Sigmoid colon (tissue), 7 donors: ENCODE results near the gene FNDC10. TPM values are rescaled to one million over a fixed set of nuclear protein-coding genes. Genes with fewer than 3 reads are reported as not detected.

Experiments used
- DNase-seq: peaks from one replicate; pipeline ENCODE4 v3.0.0-alpha.2; 2019
- H3K27ac ChIP-seq, 4 donors: fragments of 200-600 bp; sonication (generic); one replicate each; pipeline ENCODE4 v1.5.1; 2016 to 2019; ENCODE audit warnings: mild to moderate bottlenecking in 1 of 4
- H3K27me3 ChIP-seq, 3 donors: fragments of 200-600 bp; sonication (generic); one replicate each; pipeline ENCODE4 v1.5.1; 2019; ENCODE audit warnings: mild to moderate bottlenecking in 1 of 3
- H3K36me3 ChIP-seq, 4 donors: fragments of 200-600 bp; sonication (generic); one replicate each; pipeline ENCODE4 v1.5.1; 2016 to 2019
- H3K4me1 ChIP-seq, 4 donors: fragments of 200-600 bp; sonication (generic); one replicate each; pipeline ENCODE4 v1.5.1; 2017 to 2019
- H3K4me3 ChIP-seq, 4 donors: fragments of 200-600 bp; sonication (generic); one replicate each; pipeline ENCODE4 v1.5.1; 2017 to 2019; ENCODE audit warnings: mild to moderate bottlenecking in 2 of 4, moderate library complexity in 1 of 4
- H3K9me3 ChIP-seq, 4 donors: fragments of 200-600 bp in 3 of 4; sonication (generic) in 3 of 4; one replicate each; pipeline versions ENCODE4 v1.5.1 to v1.6.1; 2013 to 2019
- EP300 ChIP-seq, 4 donors: sonication (generic); formaldehyde crosslinking; IDR thresholded peaks; one replicate each; pipeline ENCODE4 v1.6.1; 2017; ENCODE audit warnings: antibody characterized with exemption in 4 of 4
- POLR2A ChIP-seq, 2 donors: fragments of 450-650 bp; IDR thresholded peaks; one replicate each; pipeline ENCODE4 v1.6.1; 2016; ENCODE audit warnings: antibody characterized with exemption in 2 of 2, mild to moderate bottlenecking in 2 of 2, moderate library complexity in 2 of 2
- POLR2AphosphoS5 ChIP-seq, 4 donors: sonication (generic); formaldehyde crosslinking; IDR thresholded peaks; one replicate each; pipeline ENCODE4 v1.6.1; 2017; ENCODE audit warnings: antibody characterized with exemption in 4 of 4
- WGBS, 2 donors: extraction: QIAGEN DNeasy Blood & Tissue Kit; methylation state at CpG; one replicate each; pipeline ENCODE4 v1.1.7; 2013; 5-methylcytosine and 5-hydroxymethylcytosine counted together
- intact Hi-C: fragments of 100-400 bp; cut with DNase I; formaldehyde crosslinking; loops from one replicate; pipeline ENCODE4 v1.15.1; 2023
- polyA plus RNA-seq, 3 donors: library from polyadenylated mRNA; stranded (reverse); fragments of 200-250 nt; gene quantifications; one replicate each; pipeline ENCODE4 v1.2.3, GENCODE V29; 2013
- total RNA-seq, 4 donors: library from RNA; depleted of rRNA; stranded (reverse); fragments of >200 nt; gene quantifications; one replicate each; pipeline ENCODE4 v1.1.0, GENCODE V29; 2016
- TF ChIP-seq, protein P1 (sequence below), 4 experiments: fragments of 450-650 bp in 3 of 4; fragments of 200-600 bp in 1 of 4; IDR thresholded peaks; one replicate each; pipeline ENCODE4 v1.5.1; 2016 to 2019; ENCODE audit warnings: antibody characterized with exemption in 4 of 4, mild to moderate bottlenecking in 3 of 4, moderate library complexity in 2 of 4
- donor health status: healthy with polysubstance abuse.
- donor health status: Bipolar disorder and iron deficiency.
- donor health status: healthy.

The FNDC10 gene
- total and polyA plus RNA-seq, 7 donors = 0.82 to 3.5 (median 2.2) TPM

DNA sequence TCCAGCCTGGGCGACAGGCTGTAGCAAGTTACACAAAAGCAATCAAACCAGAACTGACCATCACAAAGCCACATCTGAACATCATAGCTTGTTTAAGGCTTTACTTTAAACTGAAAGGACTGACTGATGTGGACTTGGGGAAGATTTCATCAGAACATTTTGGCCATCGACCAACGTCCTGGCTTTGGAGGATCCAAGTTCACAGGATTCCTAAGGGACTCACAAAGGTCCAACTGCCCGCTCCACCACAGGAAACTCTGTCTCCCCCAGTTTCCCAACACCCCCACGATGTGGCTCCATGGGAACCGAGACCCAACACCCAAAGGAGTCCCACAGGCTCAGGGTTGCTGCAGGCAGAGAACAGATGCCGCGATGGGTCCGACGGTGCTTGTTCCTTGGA, 34.6 kb downstream of the FNDC10 start:
- Histone ChIP-seq H3K36me3 (peaks cover 21 to 47% (median 40%) of the 10 kb centered on the region in 4 donors), H3K4me3 (no peak overlapping the region), H3K27ac (no peak overlapping the region), H3K9me3 (no peaks in the 10 kb centered on the region), H3K4me1 (peaks cover 0 to 31% (median 28%) of the 10 kb centered on the region in 4 donors), H3K27me3 (no peaks in the 10 kb centered on the region)
- DNase-seq = no peak
- 94 to 95% methylated on average over 10 of the region's 10 CpGs for WGBS, 2 donors
- intact Hi-C loops = no loop called here
- TF ChIP-seq, protein P1, sequence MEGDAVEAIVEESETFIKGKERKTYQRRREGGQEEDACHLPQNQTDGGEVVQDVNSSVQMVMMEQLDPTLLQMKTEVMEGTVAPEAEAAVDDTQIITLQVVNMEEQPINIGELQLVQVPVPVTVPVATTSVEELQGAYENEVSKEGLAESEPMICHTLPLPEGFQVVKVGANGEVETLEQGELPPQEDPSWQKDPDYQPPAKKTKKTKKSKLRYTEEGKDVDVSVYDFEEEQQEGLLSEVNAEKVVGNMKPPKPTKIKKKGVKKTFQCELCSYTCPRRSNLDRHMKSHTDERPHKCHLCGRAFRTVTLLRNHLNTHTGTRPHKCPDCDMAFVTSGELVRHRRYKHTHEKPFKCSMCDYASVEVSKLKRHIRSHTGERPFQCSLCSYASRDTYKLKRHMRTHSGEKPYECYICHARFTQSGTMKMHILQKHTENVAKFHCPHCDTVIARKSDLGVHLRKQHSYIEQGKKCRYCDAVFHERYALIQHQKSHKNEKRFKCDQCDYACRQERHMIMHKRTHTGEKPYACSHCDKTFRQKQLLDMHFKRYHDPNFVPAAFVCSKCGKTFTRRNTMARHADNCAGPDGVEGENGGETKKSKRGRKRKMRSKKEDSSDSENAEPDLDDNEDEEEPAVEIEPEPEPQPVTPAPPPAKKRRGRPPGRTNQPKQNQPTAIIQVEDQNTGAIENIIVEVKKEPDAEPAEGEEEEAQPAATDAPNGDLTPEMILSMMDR (IDR thresholded peaks at IDR 0.05) = no peak
- TF ChIP-seq EP300 (IDR thresholded peaks at IDR 0.05) (no peak), POLR2A (IDR thresholded peaks at IDR 0.05) (no peak), POLR2AphosphoS5 (IDR thresholded peaks at IDR 0.05) (no peak)

DNA sequence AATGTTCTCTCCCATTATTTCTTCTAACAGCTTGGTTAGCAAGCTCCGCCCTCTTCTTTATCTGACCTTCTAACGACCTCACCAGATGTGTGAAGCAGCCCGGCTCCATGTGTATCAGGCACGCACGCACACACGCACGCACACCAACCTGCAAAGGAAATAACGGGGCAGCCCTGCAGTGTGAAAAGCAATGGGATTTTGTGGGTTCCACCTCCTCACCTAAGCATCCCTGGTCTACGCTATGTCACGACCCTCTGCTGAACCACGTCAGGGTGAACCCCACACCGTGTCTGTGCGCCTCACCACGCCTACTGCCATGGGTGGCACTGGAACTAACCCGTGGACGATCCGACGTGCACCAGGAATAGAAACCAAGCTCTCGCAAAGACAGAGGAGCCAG, 35.7 kb downstream of the FNDC10 start:
- no peaks in the 10 kb centered on the region for H3K27me3 ChIP-seq
- H3K9me3 ChIP-seq = no peaks in the 10 kb centered on the region
- intact Hi-C loops = no loop called here
- no peak overlapping the region for H3K27ac ChIP-seq
- no peak for DNase-seq
- WGBS, 2 donors = 91 to 92% methylated on average over 19 of the region's 19 CpGs
- peaks cover 0 to 23% (median 18%) of the 10 kb centered on the region in 4 donors for H3K4me1 ChIP-seq
- H3K4me3 ChIP-seq = no peak overlapping the region
- H3K36me3 ChIP-seq = peaks cover 21 to 52% (median 40%) of the 10 kb centered on the region in 4 donors
- TF ChIP-seq, protein P1 (IDR thresholded peaks at IDR 0.05) = no peak
- no peak for TF ChIP-seq POLR2AphosphoS5 (IDR thresholded peaks at IDR 0.05)
- no peak for TF ChIP-seq EP300 (IDR thresholded peaks at IDR 0.05)
- no peak for TF ChIP-seq POLR2A (IDR thresholded peaks at IDR 0.05)

DNA sequence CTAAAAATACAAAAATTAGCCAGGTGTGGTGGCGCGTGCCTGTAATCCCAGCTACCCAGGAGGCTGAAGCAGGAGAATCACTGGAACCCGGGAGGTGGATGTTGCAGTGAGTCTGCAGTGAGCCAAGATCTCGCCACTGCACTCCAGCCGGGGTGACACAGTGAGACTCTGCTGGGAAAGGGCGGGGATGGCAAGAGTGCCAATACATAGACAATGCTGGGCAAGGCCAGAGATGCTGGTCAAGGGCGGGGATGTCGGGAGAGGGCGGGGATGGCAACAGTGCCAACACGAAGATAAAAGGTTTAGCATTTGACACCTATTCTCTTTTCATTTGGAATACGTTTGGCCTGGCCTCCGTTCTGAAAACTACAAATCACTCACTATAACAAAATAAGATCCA, 36.2 kb downstream of the FNDC10 start:
- Histone ChIP-seq H3K4me1 (peaks cover 0 to 19% (median 14%) of the 10 kb centered on the region in 4 donors), H3K36me3 (peaks cover 21 to 52% (median 40%) of the 10 kb centered on the region in 4 donors), H3K27ac (no peak overlapping the region), H3K4me3 (no peak overlapping the region), H3K9me3 (no peaks in the 10 kb centered on the region), H3K27me3 (no peaks in the 10 kb centered on the region)
- WGBS, 2 donors = 84 to 94% methylated on average over 12 of the region's 12 CpGs
- TF ChIP-seq EP300 (IDR thresholded peaks at IDR 0.05) = no peak
- TF ChIP-seq, protein P1 (IDR thresholded peaks at IDR 0.05) = no peak
- TF ChIP-seq POLR2AphosphoS5 (IDR thresholded peaks at IDR 0.05) = no peak
- no peak for TF ChIP-seq POLR2A (IDR thresholded peaks at IDR 0.05)
- DNase-seq = no peak
- intact Hi-C loops = no loop called here

DNA sequence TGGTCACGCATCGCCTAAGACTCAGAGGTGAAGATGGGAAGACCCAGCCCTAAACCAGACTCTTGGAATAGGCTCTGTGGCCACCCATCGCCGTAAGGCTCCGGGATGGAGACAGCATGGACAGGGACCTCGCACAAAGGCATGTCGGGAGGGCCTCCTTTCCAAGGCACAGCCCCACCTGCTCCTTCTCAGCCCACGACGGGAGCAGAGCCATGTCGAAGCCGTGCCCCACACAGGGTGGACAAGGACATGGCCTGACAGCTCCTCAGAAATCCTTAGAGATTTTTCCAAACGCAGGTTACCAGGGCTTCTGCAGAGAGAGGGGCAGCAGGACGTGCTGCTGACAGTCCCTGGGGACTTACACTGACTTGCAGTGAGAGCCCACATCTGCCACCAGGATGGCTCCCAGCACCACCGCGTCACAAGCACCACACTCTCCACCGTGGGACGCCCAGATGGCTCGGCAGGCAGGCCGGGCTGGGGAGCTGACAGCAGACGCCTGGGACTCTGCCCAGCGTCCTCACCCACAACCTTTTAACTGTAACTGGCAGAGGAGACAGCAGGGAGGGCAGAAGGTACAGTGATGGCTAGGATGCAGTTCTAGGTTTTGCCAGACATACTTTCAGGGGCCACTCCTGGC, 37.3 kb downstream of the FNDC10 start:
- no peak overlapping the region for H3K4me3 ChIP-seq
- WGBS, 2 donors = 94% methylated on average over 21 of the region's 21 CpGs
- intact Hi-C loops = no loop called here
- no peaks in the 10 kb centered on the region for H3K9me3 ChIP-seq
- TF ChIP-seq POLR2A (IDR thresholded peaks at IDR 0.05) (no peak), POLR2AphosphoS5 (IDR thresholded peaks at IDR 0.05) (no peak), EP300 (IDR thresholded peaks at IDR 0.05) (no peak)
- TF ChIP-seq, protein P1 (IDR thresholded peaks at IDR 0.05) = no peak
- no peak for DNase-seq
- H3K27ac ChIP-seq = no peak overlapping the region
- H3K36me3 ChIP-seq = peaks cover 21 to 52% (median 40%) of the 10 kb centered on the region in 4 donors
- peaks cover 0 to 11% (median 5%) of the 10 kb centered on the region in 4 donors for H3K4me1 ChIP-seq
- no peaks in the 10 kb centered on the region for H3K27me3 ChIP-seq
